ENCODE results near the gene ETV4. TPM values are rescaled to one million over a fixed set of nuclear protein-coding genes. Genes with fewer than 3 reads are reported as not detected.

ETV4 gene
- total and polyA plus RNA-seq, 2 of the 13 experiments (the other 11 are each of a cell fraction or from before 2014, with no cell fraction given) = 128 to 330 TPM

- TF ChIP-seq ZNF597 (CRISPR knock-in tag; IDR thresholded peaks at IDR 0.05) (no peak), ATRX (CRISPR knock-in tag; IDR thresholded peaks at IDR 0.05; ENCODE audit: borderline replicate concordance) (no peak), GFI1 (CRISPR knock-in tag; IDR thresholded peaks at IDR 0.05; ENCODE audit: borderline replicate concordance) (no peak), KDM5A (IDR thresholded peaks at IDR 0.05; ENCODE audit: borderline replicate concordance, low read length) (no peak), ZGPAT (CRISPR knock-in tag; IDR thresholded peaks at IDR 0.05) (peak; percentile 70), ZNF768 (CRISPR knock-in tag; IDR thresholded peaks at IDR 0.05) (no peak), ZFP91 (CRISPR knock-in tag; IDR thresholded peaks at IDR 0.05; ENCODE audit: borderline replicate concordance) (no peak), PITX1 (CRISPR knock-in tag; IDR thresholded peaks at IDR 0.05) (peak; percentile 63; the same call in 1 of the 2 replicates), MNT (IDR thresholded peaks at IDR 0.05) (no peak), MIER3 (CRISPR knock-in tag; IDR thresholded peaks at IDR 0.05; ENCODE audit: borderline replicate concordance) (0 out of 2 replicates have a peak, but pooled peaks have one; percentile 29), ZBTB25 (CRISPR knock-in tag; IDR thresholded peaks at IDR 0.05) (peak; percentile 80), MAF1 (CRISPR knock-in tag; IDR thresholded peaks at IDR 0.05; ENCODE audit: borderline replicate concordance) (no peak), NR2F6 (IDR thresholded peaks at IDR 0.05) (peak; percentile 31; the same call in 1 of the 2 replicates), NR2F6 (CRISPR knock-in tag; IDR thresholded peaks at IDR 0.05) (peak; percentile 84), PCBP1 (IDR thresholded peaks at IDR 0.05; ENCODE audit: borderline replicate concordance, low read depth, low read length) (no peak), REL (CRISPR knock-in tag; conservative IDR thresholded peaks at IDR 0.05) (no peak), ZNF343 (CRISPR knock-in tag; IDR thresholded peaks at IDR 0.05) (no peak), ZBTB7B (CRISPR knock-in tag; IDR thresholded peaks at IDR 0.05) (peak; percentile 92), ZNF615 (CRISPR knock-in tag; IDR thresholded peaks at IDR 0.05; ENCODE audit: borderline replicate concordance) (0 out of 2 replicates have a peak, but pooled peaks have one; percentile 40), FOXP1 (IDR thresholded peaks at IDR 0.05) (no peak), FOXP1 (CRISPR knock-in tag; IDR thresholded peaks at IDR 0.05) (no peak), CREB1 (IDR thresholded peaks at IDR 0.05) (0 out of 2 replicates have a peak, but pooled peaks have one; percentile 2), CREB1 (CRISPR knock-in tag; IDR thresholded peaks at IDR 0.05) (no peak), RARA (CRISPR knock-in tag; IDR thresholded peaks at IDR 0.05) (peak; percentile 62; the same call in 1 of the 2 replicates)
These were observed 30.6 kb upstream of the ETV4 start (continued) for GRCh38 chr17:43576563-43577229.
